Muscle of back (tissue), 11 donors: ENCODE results near the gene SLC6A19. TPM values are rescaled to one million over a fixed set of nuclear protein-coding genes. Genes with fewer than 3 reads are reported as not detected.
"Not testable (repeated sequence)": the region's sequence is repeated elsewhere in the genome, so short reads cannot be mapped to it uniquely, and the experiment has no call there.

Experiments used
- DNase-seq, 3 donors: peaks; one replicate each; pipeline versions ENCODE4 v3.0.0 to v3.0.0-alpha.2; 2013
- polyA plus RNA-seq, 10 donors: library from polyadenylated mRNA; unstranded; fragments of 120-200 nt; gene quantifications; one replicate each; pipeline ENCODE4 v1.2.1, GENCODE V29; 2013; ENCODE audit not compliant: insufficient read length in 10 of 10

The SLC6A19 gene
- polyA plus RNA-seq, 10 donors, result 0.03 to 0.17 (median 0.10) TPM; not detected in 6

DNA sequence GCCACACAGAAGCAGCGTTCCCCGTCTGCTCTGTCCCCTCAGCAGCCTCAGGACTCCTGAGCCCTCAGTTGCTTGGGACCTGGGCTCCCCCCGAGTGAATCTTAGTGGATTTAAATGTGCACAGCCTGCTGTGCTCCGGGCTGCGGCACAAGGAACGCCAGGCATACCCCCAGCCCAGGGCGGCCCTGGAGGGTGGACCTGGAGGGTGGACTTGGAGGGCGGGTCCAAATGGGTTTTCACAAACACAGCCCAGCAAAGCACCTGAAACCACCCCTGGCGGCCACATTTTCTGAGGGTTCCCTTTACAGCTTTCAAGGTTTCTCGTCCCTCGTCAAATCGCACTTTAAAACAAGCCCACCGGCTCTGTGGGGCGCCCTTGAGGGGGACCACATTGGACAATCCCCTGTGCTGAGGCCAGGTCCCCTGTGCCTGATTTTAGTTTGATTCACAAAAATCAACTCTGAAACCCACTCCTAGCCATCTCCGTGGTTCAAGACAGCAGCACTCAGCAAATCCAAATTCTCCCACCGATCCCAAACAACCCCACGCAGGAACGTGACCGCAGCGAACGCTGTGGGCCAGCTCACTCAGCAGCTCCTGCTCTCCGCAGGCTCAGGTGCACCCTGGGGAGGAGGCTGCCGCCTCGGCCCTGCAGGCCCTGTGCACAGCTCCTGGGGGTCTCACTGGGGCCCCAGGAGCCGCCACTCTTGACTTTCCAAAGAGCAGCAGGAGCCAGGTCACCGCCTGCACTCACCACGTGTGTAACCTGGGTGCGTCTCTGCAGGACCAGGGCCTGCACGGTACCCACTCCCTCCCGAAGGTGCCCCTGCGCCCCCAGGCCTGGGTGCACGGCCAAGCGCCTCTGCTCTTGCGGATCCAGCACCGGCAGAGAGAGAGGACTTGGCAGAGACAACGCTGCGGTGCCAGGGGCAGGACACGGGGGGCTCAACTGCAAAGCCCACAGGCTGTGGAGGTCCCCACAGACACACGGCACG, 64.4 kb downstream of the SLC6A19 start:
- no peak for DNase-seq

DNA sequence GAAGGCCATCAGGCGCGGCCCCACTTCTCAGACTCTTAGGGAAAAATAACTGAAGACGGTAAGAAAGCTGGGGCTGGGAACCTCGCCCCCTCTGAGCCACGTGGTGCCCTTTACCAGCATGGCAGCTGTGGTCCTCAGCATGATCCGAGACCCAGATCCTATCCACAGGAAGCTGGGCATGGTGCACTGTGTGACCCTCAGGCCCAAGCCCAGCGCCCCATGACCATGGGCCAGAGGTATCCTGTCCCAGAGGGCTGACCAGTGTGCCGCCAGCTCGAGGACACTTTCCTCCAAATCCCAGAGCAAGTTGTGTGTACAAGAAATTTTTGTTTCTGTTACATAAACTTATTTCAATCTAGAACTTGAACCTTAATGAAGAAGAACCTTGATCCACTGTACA, 65.4 kb downstream of the SLC6A19 start:
- no peak for DNase-seq

DNA sequence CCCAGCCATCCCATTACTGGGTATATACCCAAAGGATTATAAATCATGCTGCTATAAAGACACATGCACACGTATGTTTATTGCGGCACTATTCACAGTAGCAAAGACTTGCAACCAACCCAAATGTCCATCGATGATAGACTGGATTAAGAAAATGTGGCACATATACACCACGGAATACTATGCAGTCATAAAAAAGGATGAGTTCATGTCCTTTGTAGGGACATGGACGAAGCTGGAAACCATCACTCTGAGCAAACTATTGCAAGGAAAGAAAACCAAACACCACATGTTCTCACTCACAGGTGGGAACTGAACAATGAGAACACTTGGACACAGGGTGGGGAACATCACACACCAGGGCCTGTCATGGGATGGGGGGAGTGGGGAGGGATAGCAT, 66.1 kb downstream of the SLC6A19 start:
- not testable (repeated sequence) for DNase-seq

DNA sequence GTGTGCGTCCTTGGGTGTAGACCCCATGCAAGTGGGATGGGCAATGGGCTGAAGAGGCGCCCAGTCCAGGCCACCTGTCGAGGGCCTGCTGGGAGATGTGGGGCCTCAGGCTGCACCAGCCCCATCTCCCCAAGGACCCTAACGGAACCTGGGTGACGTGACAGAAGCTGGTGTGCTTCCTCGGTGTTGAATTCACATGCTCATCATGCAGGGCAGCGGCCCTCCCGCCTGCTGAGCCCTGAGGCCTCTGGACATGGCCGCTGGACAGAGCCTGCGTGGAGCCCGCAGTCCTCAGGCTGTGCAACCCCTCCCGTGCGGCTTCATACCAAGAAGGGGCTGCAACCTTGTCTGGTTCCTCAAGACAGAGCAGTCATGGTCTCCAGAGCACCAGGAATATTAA, 66.7 kb downstream of the SLC6A19 start:
- no peak for DNase-seq

DNA sequence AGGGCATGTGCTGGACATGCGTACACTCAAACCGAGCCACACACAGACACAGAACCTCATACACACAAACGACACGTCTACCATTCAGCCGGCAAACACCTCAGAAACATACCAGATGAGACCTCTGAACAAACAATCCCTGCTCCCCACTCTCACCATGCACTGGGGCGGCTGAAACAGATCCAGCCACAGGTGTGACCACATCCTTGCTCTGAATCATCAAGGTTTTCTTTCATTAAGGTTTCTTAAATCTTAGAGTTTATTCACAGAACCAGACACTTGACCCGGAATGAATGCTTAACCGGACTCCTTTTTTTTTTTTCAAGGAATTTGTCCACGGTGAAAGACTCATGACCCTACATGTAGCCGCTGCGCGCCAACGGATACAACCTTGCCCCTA, 67.3 kb downstream of the SLC6A19 start:
- DNase-seq, result no peak

DNA sequence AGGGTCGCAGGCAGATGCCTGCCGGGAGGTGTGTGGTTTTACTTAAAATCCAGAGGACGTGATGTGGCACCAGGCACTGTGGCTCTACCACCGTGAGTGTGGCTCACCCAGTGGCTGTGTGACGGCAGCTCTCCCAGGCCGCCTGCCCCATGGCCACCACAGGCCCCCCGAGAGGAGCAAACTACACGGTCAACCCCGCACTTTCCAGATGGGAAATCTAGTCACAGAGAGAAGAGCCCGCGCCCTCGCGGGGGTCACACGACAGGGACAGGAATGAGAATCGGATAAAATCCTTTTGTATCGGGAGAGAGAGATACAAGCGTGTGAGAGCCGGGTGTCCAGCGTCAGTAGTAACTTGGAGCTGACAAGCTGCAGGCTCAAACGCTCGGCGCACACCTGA, 69.0 kb downstream of the SLC6A19 start:
- no peak for DNase-seq

DNA sequence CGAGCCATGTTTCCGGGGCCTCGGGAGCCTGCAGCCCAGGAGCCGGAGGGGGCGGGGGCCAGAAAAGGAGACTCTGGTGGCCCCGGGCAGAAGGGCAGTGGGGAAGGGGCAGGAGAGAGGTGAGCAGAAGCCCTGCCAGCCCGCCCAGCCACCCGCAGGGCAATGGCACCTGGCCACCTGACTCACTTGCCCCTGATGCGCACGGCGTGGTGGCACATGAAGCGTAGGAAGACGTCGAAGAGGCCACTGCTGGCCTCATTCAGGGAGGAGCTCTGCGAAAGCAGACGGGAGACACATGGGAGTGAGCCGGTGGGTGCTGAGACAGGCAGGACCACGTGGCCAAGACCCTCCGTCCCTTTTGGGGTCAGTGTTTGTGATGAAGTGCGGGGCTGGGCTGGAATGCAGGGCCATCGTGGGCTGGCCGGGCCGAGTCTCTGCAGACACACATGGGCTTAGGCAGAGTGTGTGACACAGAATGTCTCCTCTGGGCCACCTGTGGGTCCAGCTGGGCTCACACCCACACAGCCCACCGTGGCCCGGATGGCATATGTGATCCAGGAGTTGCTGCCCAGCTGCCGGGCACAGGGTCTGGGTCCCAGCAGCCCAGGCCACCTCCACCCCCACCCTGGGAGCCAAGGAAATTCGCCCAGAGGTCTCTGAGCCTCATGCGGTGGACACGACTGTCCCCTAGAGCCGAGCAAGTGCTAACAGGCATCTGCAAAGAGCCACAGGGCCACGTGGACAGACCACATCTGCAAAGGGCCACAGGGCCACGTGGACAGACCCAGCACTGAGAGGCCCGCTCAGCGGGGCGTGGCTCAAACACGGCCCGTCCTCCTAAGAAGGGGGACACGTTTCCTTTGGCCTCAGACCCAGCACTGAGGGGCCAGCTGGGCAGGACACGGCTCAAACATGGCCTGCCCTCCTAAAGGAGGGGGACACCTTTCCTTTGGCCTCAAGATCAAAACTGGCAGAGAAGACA, 69.8 kb downstream of the SLC6A19 start:
- DNase-seq, result no peak

DNA sequence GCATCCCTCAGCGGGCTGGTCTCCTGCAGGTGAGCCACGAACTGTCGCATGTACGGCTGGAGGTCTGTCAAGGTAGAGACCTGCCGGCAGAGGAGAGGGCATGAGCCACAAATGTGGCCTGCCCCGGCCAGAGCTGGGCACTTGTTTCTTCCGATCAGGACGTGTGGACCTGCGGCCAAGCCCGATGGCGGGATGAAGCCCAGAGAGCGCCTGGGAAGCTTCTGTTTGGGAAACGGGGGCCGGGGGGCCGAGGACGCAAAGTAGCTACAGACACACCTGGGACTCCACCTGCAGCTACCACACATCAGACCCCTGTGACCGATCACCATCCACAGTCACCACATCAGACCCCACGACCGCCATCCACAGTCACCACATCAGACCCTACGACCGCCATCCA, 70.8 kb downstream of the SLC6A19 start:
- DNase-seq, result no peak

DNA sequence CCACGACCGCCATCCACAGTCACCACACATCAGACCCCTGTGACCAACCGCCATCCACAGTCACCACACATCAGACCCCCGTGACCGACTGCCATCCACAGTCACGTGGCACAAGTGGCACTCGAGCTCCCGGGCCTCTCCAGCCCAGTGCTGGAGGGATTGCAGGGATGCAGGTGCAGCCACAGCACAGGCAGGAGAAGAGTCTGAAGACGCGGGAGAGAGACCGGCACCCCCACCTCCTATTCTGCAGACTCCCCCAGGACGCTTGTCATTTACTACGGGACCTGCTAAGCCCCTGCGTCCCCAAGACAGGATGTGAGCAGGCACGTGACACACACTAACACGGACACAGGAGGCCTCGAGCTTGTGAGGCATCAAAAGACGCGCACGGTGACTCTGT, 72.3 kb downstream of the SLC6A19 start:
- DNase-seq, result no peak

DNA sequence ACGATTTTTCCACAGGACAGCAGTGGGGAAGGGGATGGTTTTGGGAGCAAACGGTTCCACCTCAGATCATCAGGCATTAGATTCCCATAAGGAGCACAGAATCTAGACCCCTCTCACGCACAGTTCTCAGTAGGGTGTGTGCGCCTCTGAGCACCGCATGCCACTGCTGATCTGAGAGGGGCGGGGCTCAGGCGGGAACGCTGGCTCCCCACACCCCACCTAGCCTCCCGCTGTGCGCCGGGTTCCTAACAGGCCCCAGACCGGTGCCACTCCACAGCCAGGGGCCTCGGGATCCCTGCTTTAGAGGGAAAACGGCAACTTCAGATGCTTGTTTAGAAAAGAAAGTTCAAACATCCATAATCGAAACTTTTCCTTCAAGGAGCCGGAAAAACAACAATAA, 73.1 kb downstream of the SLC6A19 start:
- DNase-seq, result no peak

Other genes starting within 250 kb of the SLC6A19 start
- gene NKD2, start 192.8 kb upstream of the SLC6A19 start, polyA plus RNA-seq, result 10 to 100 TPM in 1 of 10 donors, 1 to 10 TPM in 9; 1.6 to 19.5 (median 2.4) TPM
- gene SLC12A7, start 89.5 kb upstream of the SLC6A19 start, polyA plus RNA-seq, result 10 to 100 TPM in 3 of 10 donors, 1 to 10 TPM in 7; 6.8 to 13.6 (median 8.3) TPM
- not detected for gene SLC6A18, start 23.8 kb downstream of the SLC6A19 start, polyA plus RNA-seq
- under 1 TPM in 1 of 10 donors, not detected in 9; 0.08 TPM for gene TERT, start 93.5 kb downstream of the SLC6A19 start, polyA plus RNA-seq
- gene CLPTM1L, start 143.5 kb downstream of the SLC6A19 start, polyA plus RNA-seq, result 10 to 100 TPM; 48.2 to 73.3 (median 56.0) TPM
- under 1 TPM in 2 of 10 donors, not detected in 8; 0.05 TPM for gene SLC6A3, start 243.8 kb downstream of the SLC6A19 start, polyA plus RNA-seq